HepG2 (cell line): ENCODE measurements around the gene BUD23. TPM values are rescaled to one million over a fixed set of nuclear protein-coding genes. Genes with fewer than 3 reads are reported as not detected.

Experiments used
- ARNT ChIP-seq: fragments of 450-650 bp; IDR thresholded peaks from 2 replicates; pipeline ENCODE4 v1.6.1; 2017
- CBX2 ChIP-seq, 2 experiments: fragments of 200-600 bp in 1 of 2; sonication (generic); formaldehyde crosslinking in 1 of 2; IDR thresholded peaks; 2 replicates each; pipeline versions ENCODE4 v1.7.0 to v1.8.1; 2018 to 2022; ENCODE audit warnings: low read depth in 2 of 2, low read length in 1 of 2, mild to moderate bottlenecking in 1 of 2, missing genetic modification reagents in 1 of 2
- DNMT1 ChIP-seq: sonication (generic); formaldehyde crosslinking; IDR thresholded peaks from 2 replicates; pipeline ENCODE4 v1.5.1; 2020; ENCODE audit warnings: mild to moderate bottlenecking, missing genetic modification reagents
- HOXD1 ChIP-seq: sonication (generic); formaldehyde crosslinking; IDR thresholded peaks from 2 replicates; pipeline ENCODE4 v1.5.0; 2020; ENCODE audit warnings: missing genetic modification reagents
- KLF13 ChIP-seq: sonication (generic); formaldehyde crosslinking; IDR thresholded peaks from 2 replicates; pipeline ENCODE4 v1.4.0; 2020; ENCODE audit warnings: mild to moderate bottlenecking, missing genetic modification reagents
- MAF1 ChIP-seq: sonication (generic); formaldehyde crosslinking; IDR thresholded peaks from 2 replicates; pipeline ENCODE4 v1.5.0; 2020; ENCODE audit warnings: missing genetic modification reagents, borderline replicate concordance
- NPAS2 ChIP-seq: sonication (generic); formaldehyde crosslinking; IDR thresholded peaks from 2 replicates; pipeline ENCODE4 v1.8.0; 2022; ENCODE audit warnings: mild to moderate bottlenecking, missing genetic modification reagents, borderline replicate concordance
- PAXIP1 ChIP-seq: sonication (generic); formaldehyde crosslinking; conservative IDR thresholded peaks from 2 replicates; pipeline ENCODE4 v1.4.0; 2020; ENCODE audit warnings: mild to moderate bottlenecking, missing genetic modification reagents, moderate library complexity
- RNF2 ChIP-seq: fragments of 450-650 bp; conservative IDR thresholded peaks from 2 replicates; pipeline ENCODE4 v1.6.1; 2016; ENCODE audit warnings: low read depth
- STAG1 ChIP-seq: sonication (generic); formaldehyde crosslinking; IDR thresholded peaks from 2 replicates; pipeline ENCODE4 v1.4.0; 2020; ENCODE audit warnings: missing genetic modification reagents
- SUZ12 ChIP-seq: fragments of 150-350 bp; IDR thresholded peaks from 2 replicates; pipeline ENCODE4 v1.6.1; 2014; ENCODE audit warnings: low read depth, low read length
- TCF7L2 ChIP-seq: IDR thresholded peaks from 2 replicates; pipeline ENCODE4 v1.6.1; 2011; ENCODE audit warnings: mild to moderate bottlenecking, low read depth, low read length, moderate library complexity
- ZFP1 ChIP-seq: IDR thresholded peaks from 2 replicates; pipeline ENCODE4 v1.6.1; 2016
- ZFP41 ChIP-seq: sonication (generic); formaldehyde crosslinking; IDR thresholded peaks from 2 replicates; pipeline ENCODE4 v1.4.0; 2020; ENCODE audit warnings: mild to moderate bottlenecking, missing genetic modification reagents, borderline replicate concordance
- ZKSCAN1 ChIP-seq: fragments of 150-350 bp; IDR thresholded peaks from 2 replicates; pipeline ENCODE4 v1.6.1; 2014; ENCODE audit warnings: low read length
- ZNF10 ChIP-seq: sonication (generic); formaldehyde crosslinking; IDR thresholded peaks from 2 replicates; pipeline ENCODE4 v1.4.0; 2020; ENCODE audit warnings: mild to moderate bottlenecking, low read depth, missing genetic modification reagents, borderline replicate concordance
- ZNF235 ChIP-seq: sonication (generic); formaldehyde crosslinking; IDR thresholded peaks from 2 replicates; pipeline ENCODE4 v1.8.1; 2023; ENCODE audit warnings: mild to moderate bottlenecking, missing genetic modification reagents, borderline replicate concordance
- ZNF263 ChIP-seq: sonication (generic); formaldehyde crosslinking; IDR thresholded peaks from 2 replicates; pipeline ENCODE4 v1.4.0; 2020; ENCODE audit warnings: missing genetic modification reagents
- ZNF317 ChIP-seq: sonication (generic); formaldehyde crosslinking; IDR thresholded peaks from 2 replicates; pipeline ENCODE4 v1.5.0; 2020; ENCODE audit warnings: mild to moderate bottlenecking, missing genetic modification reagents
- ZNF44 ChIP-seq: sonication (generic); formaldehyde crosslinking; IDR thresholded peaks from 2 replicates; pipeline ENCODE4 v1.5.1; 2020; ENCODE audit warnings: mild to moderate bottlenecking, missing genetic modification reagents
- ZNF564 ChIP-seq: sonication (generic); formaldehyde crosslinking; IDR thresholded peaks from 2 replicates; pipeline ENCODE4 v1.8.1; 2023; ENCODE audit warnings: mild to moderate bottlenecking, missing genetic modification reagents
- ZNF740 ChIP-seq: sonication (generic); formaldehyde crosslinking; IDR thresholded peaks from 2 replicates; pipeline ENCODE4 v1.4.0; 2020; ENCODE audit warnings: missing genetic modification reagents
- ZNF878 ChIP-seq: sonication (generic); formaldehyde crosslinking; IDR thresholded peaks from 2 replicates; pipeline ENCODE4 v1.8.1; 2023; ENCODE audit warnings: mild to moderate bottlenecking, missing genetic modification reagents, moderate library complexity
- ZSCAN29 ChIP-seq: sonication (generic); formaldehyde crosslinking; conservative IDR thresholded peaks from 2 replicates; pipeline ENCODE4 v1.4.0; 2020; ENCODE audit warnings: mild to moderate bottlenecking, missing genetic modification reagents
- polyA plus RNA-seq, 8 experiments: library from polyadenylated mRNA; depleted of rRNA in 3 of 8; stranded (reverse) in 7 of 8; unstranded in 1 of 8; fragments of >200 nt; fragmentation: Illumina TruSeq in 4 of 8; extraction: Trizol in 4 of 8; gene quantifications; 2 replicates each; pipeline versions ENCODE4 v1.2.1 to v1.2.3, GENCODE V29; 2011 to 2016; ENCODE audit warnings: low read depth in 4 of 8, missing spikeins in 1 of 8, mixed read lengths in 1 of 8; ENCODE audit not compliant: insufficient read depth in 1 of 8
- total RNA-seq, 5 experiments: library from RNA; depleted of rRNA; stranded (reverse); fragments of >200 nt; fragmentation: Illumina TruSeq; extraction: Trizol; gene quantifications; 2 replicates each; pipeline ENCODE4 v1.2.3, GENCODE V29; 2016; ENCODE audit warnings: low read depth in 1 of 5
- TF ChIP-seq, protein P1 (sequence below), 2 experiments: sonication (generic) in 1 of 2; formaldehyde crosslinking in 1 of 2; IDR thresholded peaks; 2 replicates each; pipeline versions ENCODE4 v1.5.1 to v1.6.1; 2011 to 2020; ENCODE audit warnings: borderline replicate concordance in 1 of 2, low read depth in 1 of 2, low read length in 1 of 2, mild to moderate bottlenecking in 1 of 2, missing genetic modification reagents in 1 of 2, moderate library complexity in 1 of 2

The BUD23 gene
- total and polyA plus RNA-seq, 2 of the 13 experiments (the other 11 are each of a cell fraction or from before 2014, with no cell fraction given) = 47.5 to 54.5 TPM

GRCh38 chr7:73647725-73648592, 35.4 kb upstream of the BUD23 start (continued):
- TF ChIP-seq, protein P1, sequence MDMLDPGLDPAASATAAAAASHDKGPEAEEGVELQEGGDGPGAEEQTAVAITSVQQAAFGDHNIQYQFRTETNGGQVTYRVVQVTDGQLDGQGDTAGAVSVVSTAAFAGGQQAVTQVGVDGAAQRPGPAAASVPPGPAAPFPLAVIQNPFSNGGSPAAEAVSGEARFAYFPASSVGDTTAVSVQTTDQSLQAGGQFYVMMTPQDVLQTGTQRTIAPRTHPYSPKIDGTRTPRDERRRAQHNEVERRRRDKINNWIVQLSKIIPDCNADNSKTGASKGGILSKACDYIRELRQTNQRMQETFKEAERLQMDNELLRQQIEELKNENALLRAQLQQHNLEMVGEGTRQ (IDR thresholded peaks at IDR 0.05; ENCODE audit: low read depth, low read length) = no peak
- TF ChIP-seq, protein P1 (CRISPR knock-in tag; IDR thresholded peaks at IDR 0.05; ENCODE audit: borderline replicate concordance) = no peak
- TF ChIP-seq ARNT (no peak), DNMT1 (CRISPR knock-in tag) (no peak), ZNF10 (CRISPR knock-in tag) (no peak), ZNF740 (CRISPR knock-in tag) (no peak), STAG1 (CRISPR knock-in tag) (peak; percentile 52), PAXIP1 (CRISPR knock-in tag) (peak; percentile 77), HOXD1 (CRISPR knock-in tag) (no peak), ZFP41 (CRISPR knock-in tag) (no peak), ZNF317 (CRISPR knock-in tag) (peak; percentile 62; the same call in 1 of the 2 replicates), SUZ12 (no peak), ZKSCAN1 (no peak), RNF2 (peak; percentile 59; the same call in 1 of the 2 replicates), ZNF878 (CRISPR knock-in tag) (no peak), CBX2 (IDR thresholded peaks at IDR 0.05; ENCODE audit: low read depth, low read length) (no peak), CBX2 (CRISPR knock-in tag; IDR thresholded peaks at IDR 0.05; ENCODE audit: low read depth) (no peak), ZFP1 (no peak), ZNF44 (CRISPR knock-in tag) (no peak), ZNF235 (CRISPR knock-in tag) (peak; percentile 31; the same call in 1 of the 2 replicates), KLF13 (CRISPR knock-in tag) (no peak), NPAS2 (CRISPR knock-in tag) (no peak), TCF7L2 (no peak), ZSCAN29 (0 out of 2 replicates have a peak, but pooled peaks have one; percentile 71), MAF1 (CRISPR knock-in tag) (0 out of 2 replicates have a peak, but pooled peaks have one; percentile 49), ZNF263 (CRISPR knock-in tag) (0 out of 2 replicates have a peak, but pooled peaks have one; percentile 1), ZNF564 (CRISPR knock-in tag) (no peak)
